Chondrocyte (in vitro differentiated cells): ENCODE data around the gene ERG. TPM values are rescaled to one million over a fixed set of nuclear protein-coding genes. Genes with fewer than 3 reads are reported as not detected.

ENCODE experiments used
- DNase-seq: peaks from one replicate; pipeline ENCODE4 v3.0.0; 2021; ENCODE audit warnings: mixed read lengths, low spot score
- H3K27ac Mint-ChIP-seq: one replicate; pipeline ENCODE4 v1.8.0; 2021; ENCODE audit warnings: mild to moderate bottlenecking, moderate library complexity, mixed read lengths; ENCODE audit not compliant: unreplicated experiment
- H3K27me3 Mint-ChIP-seq: 2 replicates; pipeline ENCODE4 v1.8.0; 2021; ENCODE audit warnings: low read depth, mixed read lengths
- H3K36me3 Mint-ChIP-seq: 2 replicates; pipeline ENCODE4 v1.8.0; 2021; ENCODE audit warnings: low read depth, mixed read lengths
- H3K4me1 Mint-ChIP-seq: 2 replicates; pipeline ENCODE4 v1.8.0; 2021; ENCODE audit warnings: low read depth, mild to moderate bottlenecking, mixed read lengths
- H3K4me3 Mint-ChIP-seq: one replicate; pipeline ENCODE4 v1.8.0; 2021; ENCODE audit warnings: mild to moderate bottlenecking, moderate library complexity, mixed read lengths; ENCODE audit not compliant: unreplicated experiment
- H3K9me3 Mint-ChIP-seq: 2 replicates; pipeline ENCODE4 v1.8.0; 2021; ENCODE audit warnings: low read depth, mixed read lengths
- total RNA-seq: library from RNA; stranded (reverse); gene quantifications from 3 replicates; pipeline ENCODE4 v1.2.1, GENCODE V29; 2021
- TF ChIP-seq, protein P1 (sequence below): fragments of 200-600 bp; sonication (generic); IDR thresholded peaks from 2 replicates; pipeline ENCODE4 v1.5.0; 2021; ENCODE audit warnings: antibody characterized with exemption, mild to moderate bottlenecking, moderate library complexity

The ERG gene
- total RNA-seq, 1 donor from 2014 or later: 33.4 TPM

DNA sequence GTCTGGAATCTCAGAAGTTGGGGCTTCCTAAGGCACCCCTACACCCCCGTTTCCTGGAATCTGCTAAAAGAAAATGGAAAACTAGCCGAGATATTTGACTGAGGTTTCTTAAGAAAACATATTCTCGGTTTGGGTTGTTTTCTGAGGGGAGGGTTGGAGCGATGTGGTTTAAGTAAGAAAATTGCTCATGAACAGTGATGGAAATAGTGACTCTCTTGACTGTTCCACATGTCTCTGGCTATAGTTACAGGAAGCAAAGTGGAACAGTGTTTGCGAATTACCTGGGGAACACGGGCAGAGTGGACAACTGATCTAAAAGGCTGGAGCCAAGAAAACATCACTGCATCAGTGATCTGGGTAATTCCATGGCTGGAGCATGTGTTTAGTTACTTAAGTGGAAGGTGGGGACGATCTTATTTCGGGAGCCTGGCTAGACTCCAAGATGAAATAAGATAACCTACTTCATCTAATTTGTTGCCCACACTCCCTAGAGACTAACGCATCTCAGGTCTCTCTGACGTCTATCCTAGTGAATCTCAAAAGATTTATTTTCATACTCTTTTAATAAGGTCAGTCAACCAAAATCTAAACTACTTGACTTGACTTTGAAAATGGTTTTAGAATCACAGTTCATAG is 149.0 kb downstream of the ERG start:
- H3K9me3 Mint-ChIP-seq: no peaks in the 10 kb centered on the region
- peak overlapping the region; percentile 94 for H3K27ac Mint-ChIP-seq
- H3K36me3 Mint-ChIP-seq: peaks cover 4% of the 10 kb centered on the region
- no peaks in the 10 kb centered on the region for H3K27me3 Mint-ChIP-seq
- H3K4me3 Mint-ChIP-seq: peak overlapping the region; percentile 44
- no peak for DNase-seq
- TF ChIP-seq, protein P1, sequence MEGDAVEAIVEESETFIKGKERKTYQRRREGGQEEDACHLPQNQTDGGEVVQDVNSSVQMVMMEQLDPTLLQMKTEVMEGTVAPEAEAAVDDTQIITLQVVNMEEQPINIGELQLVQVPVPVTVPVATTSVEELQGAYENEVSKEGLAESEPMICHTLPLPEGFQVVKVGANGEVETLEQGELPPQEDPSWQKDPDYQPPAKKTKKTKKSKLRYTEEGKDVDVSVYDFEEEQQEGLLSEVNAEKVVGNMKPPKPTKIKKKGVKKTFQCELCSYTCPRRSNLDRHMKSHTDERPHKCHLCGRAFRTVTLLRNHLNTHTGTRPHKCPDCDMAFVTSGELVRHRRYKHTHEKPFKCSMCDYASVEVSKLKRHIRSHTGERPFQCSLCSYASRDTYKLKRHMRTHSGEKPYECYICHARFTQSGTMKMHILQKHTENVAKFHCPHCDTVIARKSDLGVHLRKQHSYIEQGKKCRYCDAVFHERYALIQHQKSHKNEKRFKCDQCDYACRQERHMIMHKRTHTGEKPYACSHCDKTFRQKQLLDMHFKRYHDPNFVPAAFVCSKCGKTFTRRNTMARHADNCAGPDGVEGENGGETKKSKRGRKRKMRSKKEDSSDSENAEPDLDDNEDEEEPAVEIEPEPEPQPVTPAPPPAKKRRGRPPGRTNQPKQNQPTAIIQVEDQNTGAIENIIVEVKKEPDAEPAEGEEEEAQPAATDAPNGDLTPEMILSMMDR: no peak
- peaks cover 68% of the 10 kb centered on the region for H3K4me1 Mint-ChIP-seq

- DNase-seq: no peak
- Mint-ChIP-seq H3K9me3 (peaks cover 3% of the 10 kb centered on the region), H3K36me3 (peaks cover 4% of the 10 kb centered on the region), H3K4me1 (peaks cover 68% of the 10 kb centered on the region), H3K4me3 (no peak overlapping the region), H3K27me3 (no peaks in the 10 kb centered on the region), H3K27ac (peak overlapping the region; percentile 56)
- TF ChIP-seq, protein P1: no peak
Observed at GRCh38 chr21:38346286-38346685, 152.0 kb downstream of the ERG start.

DNA sequence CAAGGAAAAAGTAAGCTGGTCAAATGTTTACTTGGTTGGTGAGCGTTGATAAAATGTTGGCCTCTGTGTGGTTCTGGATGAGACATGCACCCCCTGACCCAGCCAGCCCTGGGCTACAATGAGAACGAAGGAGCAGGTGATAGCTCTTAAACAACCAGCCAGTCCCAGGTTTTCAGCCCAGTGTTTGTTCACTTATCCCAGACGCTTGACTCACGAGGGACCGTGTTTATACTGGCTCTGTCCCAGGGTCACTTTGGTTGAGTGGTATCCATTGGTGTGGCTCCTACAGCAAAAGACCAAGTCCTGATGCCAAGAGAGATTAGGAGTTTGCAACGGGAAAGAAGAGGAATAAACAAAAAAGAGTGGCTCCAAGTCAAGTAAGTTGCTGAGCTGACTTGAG is 154.6 kb downstream of the ERG start:
- peaks cover 45% of the 10 kb centered on the region for H3K4me1 Mint-ChIP-seq
- H3K9me3 Mint-ChIP-seq: peaks cover 3% of the 10 kb centered on the region
- no peak for DNase-seq
- H3K4me3 Mint-ChIP-seq: no peak overlapping the region
- TF ChIP-seq, protein P1: no peak
- no peaks in the 10 kb centered on the region for H3K27me3 Mint-ChIP-seq
- peak overlapping the region; percentile 93 for H3K27ac Mint-ChIP-seq
- H3K36me3 Mint-ChIP-seq: peaks cover 4% of the 10 kb centered on the region

DNA sequence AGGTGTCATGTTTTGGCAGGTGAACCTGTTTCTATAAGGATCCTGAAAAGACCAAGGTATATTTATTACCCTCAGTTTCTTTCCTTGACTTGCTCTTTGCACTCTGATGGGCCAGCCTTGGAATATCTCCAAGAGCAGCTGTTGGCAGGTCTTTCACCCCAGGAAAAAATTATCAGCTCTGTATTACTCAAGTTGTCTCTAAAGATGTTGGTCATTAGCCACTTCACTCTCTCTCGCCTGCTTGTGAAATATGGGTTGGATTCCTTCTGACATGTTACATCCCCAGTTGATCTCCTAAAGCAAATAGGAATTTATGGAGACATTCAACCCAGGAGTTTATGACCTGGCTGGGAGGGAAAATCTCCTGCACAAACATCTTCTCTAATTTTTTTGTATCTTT is 155.5 kb downstream of the ERG start:
- peaks cover 3% of the 10 kb centered on the region for H3K9me3 Mint-ChIP-seq
- no peaks in the 10 kb centered on the region for H3K27me3 Mint-ChIP-seq
- DNase-seq: no peak
- H3K4me1 Mint-ChIP-seq: peaks cover 36% of the 10 kb centered on the region
- H3K36me3 Mint-ChIP-seq: peaks cover 4% of the 10 kb centered on the region
- no peak overlapping the region for H3K27ac Mint-ChIP-seq
- H3K4me3 Mint-ChIP-seq: no peak overlapping the region
- TF ChIP-seq, protein P1: no peak

DNA sequence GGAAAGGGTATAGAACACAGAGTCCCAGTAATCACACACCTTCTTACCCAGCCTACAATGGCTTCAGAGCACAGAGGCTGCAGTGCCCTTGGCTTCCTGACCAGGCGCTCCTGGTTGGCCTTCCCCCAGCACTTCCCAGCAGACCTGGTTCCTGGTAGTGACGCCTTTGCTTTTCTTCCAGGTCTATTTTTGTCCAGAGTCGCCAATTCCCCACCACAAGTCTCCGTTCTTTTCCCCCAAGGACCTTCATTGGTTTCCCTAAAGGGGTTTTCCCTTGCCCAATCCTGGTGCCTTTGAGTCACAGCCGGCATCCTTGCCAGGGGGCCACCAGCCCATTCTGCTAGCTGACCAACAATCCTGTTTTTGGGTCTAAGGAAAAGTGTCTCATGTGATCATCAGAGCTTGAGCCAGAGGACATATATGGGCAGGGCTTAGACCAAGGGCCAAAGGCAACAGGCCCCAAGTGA is 156.7 kb downstream of the ERG start:
- Mint-ChIP-seq H3K36me3 (peaks cover 4% of the 10 kb centered on the region), H3K27me3 (no peaks in the 10 kb centered on the region), H3K4me3 (no peak overlapping the region), H3K4me1 (peaks cover 30% of the 10 kb centered on the region), H3K9me3 (peaks cover 3% of the 10 kb centered on the region), H3K27ac (peak overlapping the region; percentile 46)
- TF ChIP-seq, protein P1: no peak
- no peak for DNase-seq
